ENCODE results near the gene CD302. TPM values are rescaled to one million over a fixed set of nuclear protein-coding genes. Genes with fewer than 3 reads are reported as not detected.
"Not testable (repeated sequence)": the region's sequence is repeated elsewhere in the genome, so short reads cannot be mapped to it uniquely, and the experiment has no call there.

The CD302 gene
- total RNA-seq, 1 donor = 64.3 TPM

GRCh38 chr2:159745237-159745636 is 52.8 kb downstream of the CD302 start:
- not testable (repeated sequence) for H3K9me3 ChIP-seq (ENCODE audit: low read depth, low read length); H3K27me3 ChIP-seq (ENCODE audit: insufficient read depth, low read length); H3K4me1 ChIP-seq (ENCODE audit: insufficient read depth, low read length); H3K4me3 ChIP-seq (ENCODE audit: low read length)

GRCh38 chr2:159744363-159744762 is 53.6 kb downstream of the CD302 start:
- no peak overlapping the region for H3K4me3 ChIP-seq (ENCODE audit: low read length)
- no peaks in the 10 kb centered on the region for H3K27me3 ChIP-seq (ENCODE audit: insufficient read depth, low read length)
- no peaks in the 10 kb centered on the region for H3K4me1 ChIP-seq (ENCODE audit: insufficient read depth, low read length)
- no peaks in the 10 kb centered on the region for H3K9me3 ChIP-seq (ENCODE audit: low read depth, low read length)

- Histone ChIP-seq H3K9me3 (ENCODE audit: low read depth, low read length) (no peaks in the 10 kb centered on the region), H3K27me3 (ENCODE audit: insufficient read depth, low read length) (no peaks in the 10 kb centered on the region), H3K4me3 (ENCODE audit: low read length) (no peak overlapping the region), H3K4me1 (ENCODE audit: insufficient read depth, low read length) (no peaks in the 10 kb centered on the region)
Observed at GRCh38 chr2:159742846-159743245, 55.2 kb downstream of the CD302 start.

- Histone ChIP-seq H3K4me1 (ENCODE audit: insufficient read depth, low read length) (peaks cover 7% of the 10 kb centered on the region), H3K27me3 (ENCODE audit: insufficient read depth, low read length) (no peaks in the 10 kb centered on the region), H3K9me3 (ENCODE audit: low read depth, low read length) (no peaks in the 10 kb centered on the region), H3K4me3 (ENCODE audit: low read length) (no peak overlapping the region)
Observed at GRCh38 chr2:159738509-159739390, 59.3 kb downstream of the CD302 start.

DNA sequence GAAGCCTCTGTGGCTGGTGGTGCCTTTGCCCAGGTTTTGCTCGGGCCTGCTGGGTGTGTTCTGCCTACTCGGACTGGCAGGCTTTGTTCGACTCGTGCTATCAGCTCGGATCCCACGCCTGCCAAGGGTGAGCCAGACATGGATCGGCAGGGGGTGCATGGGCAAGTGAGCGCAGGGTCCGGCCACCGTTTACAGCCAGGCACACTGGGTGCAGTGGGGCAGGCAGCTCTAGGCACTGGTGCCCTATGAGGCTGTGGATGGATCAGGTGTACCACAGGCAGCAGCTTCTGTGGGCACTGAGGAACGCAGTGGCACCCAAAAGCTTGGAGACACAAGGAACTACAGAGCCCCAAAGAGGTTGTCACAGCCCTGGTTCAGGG is 60.1 kb downstream of the CD302 start:
- H3K4me3 ChIP-seq (ENCODE audit: low read length) = no peak overlapping the region
- no peaks in the 10 kb centered on the region for H3K27me3 ChIP-seq (ENCODE audit: insufficient read depth, low read length)
- H3K4me1 ChIP-seq (ENCODE audit: insufficient read depth, low read length) = peaks cover 7% of the 10 kb centered on the region
- no peaks in the 10 kb centered on the region for H3K9me3 ChIP-seq (ENCODE audit: low read depth, low read length)

DNA sequence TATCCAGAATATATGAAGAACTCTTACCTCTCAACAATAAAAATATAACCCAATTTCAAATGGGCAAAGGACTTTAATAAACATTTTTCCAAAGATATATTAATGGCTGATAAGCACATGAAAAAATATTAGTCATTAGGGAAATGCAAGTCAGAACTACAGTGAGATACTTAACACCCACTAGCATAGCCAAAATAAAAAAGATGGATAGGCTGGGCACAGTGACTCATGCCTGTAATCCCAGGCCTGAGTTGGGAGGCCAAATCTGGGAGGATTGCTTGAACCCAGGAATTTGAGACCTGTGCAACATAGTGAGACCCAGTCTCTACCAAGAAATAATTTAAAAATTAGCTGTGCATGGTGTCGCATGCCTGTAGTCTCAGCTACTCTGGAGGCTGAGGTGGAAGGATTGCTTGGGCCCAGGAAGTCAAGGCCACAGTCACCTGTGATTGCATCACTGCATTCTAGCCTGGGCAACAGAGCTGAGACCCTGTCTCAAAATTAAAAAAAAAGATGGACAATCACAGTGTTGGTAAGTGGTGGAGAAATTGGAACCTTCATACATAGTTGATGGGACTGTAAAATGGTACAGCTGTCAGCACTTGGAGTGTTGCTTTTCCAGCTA is 60.6 kb downstream of the CD302 start:
- Histone ChIP-seq H3K9me3 (ENCODE audit: low read depth, low read length) (no peaks in the 10 kb centered on the region), H3K27me3 (ENCODE audit: insufficient read depth, low read length) (no peaks in the 10 kb centered on the region), H3K4me3 (ENCODE audit: low read length) (no peak overlapping the region), H3K4me1 (ENCODE audit: insufficient read depth, low read length) (peaks cover 7% of the 10 kb centered on the region)

- H3K9me3 ChIP-seq (ENCODE audit: low read depth, low read length) = no peaks in the 10 kb centered on the region
- H3K4me1 ChIP-seq (ENCODE audit: insufficient read depth, low read length) = peaks cover 7% of the 10 kb centered on the region
- H3K27me3 ChIP-seq (ENCODE audit: insufficient read depth, low read length) = no peaks in the 10 kb centered on the region
- H3K4me3 ChIP-seq (ENCODE audit: low read length) = no peak overlapping the region
Observed at GRCh38 chr2:159736048-159736447, 62.0 kb downstream of the CD302 start.

GRCh38 chr2:159735648-159736047 is 62.4 kb downstream of the CD302 start:
- H3K9me3 ChIP-seq (ENCODE audit: low read depth, low read length) = no peaks in the 10 kb centered on the region

GRCh38 chr2:159728629-159729028 is 69.4 kb downstream of the CD302 start:
- Histone ChIP-seq H3K4me1 (ENCODE audit: insufficient read depth, low read length) (peaks cover 20% of the 10 kb centered on the region), H3K9me3 (ENCODE audit: low read depth, low read length) (no peaks in the 10 kb centered on the region), H3K27me3 (ENCODE audit: insufficient read depth, low read length) (no peaks in the 10 kb centered on the region), H3K4me3 (ENCODE audit: low read length) (no peak overlapping the region)

More at GRCh38 chr2:159735648-159736047, 62.4 kb downstream of the CD302 start:
- H3K4me1 ChIP-seq (ENCODE audit: insufficient read depth, low read length) = peaks cover 7% of the 10 kb centered on the region
- H3K4me3 ChIP-seq (ENCODE audit: low read length) = no peak overlapping the region
- no peaks in the 10 kb centered on the region for H3K27me3 ChIP-seq (ENCODE audit: insufficient read depth, low read length)

DNA sequence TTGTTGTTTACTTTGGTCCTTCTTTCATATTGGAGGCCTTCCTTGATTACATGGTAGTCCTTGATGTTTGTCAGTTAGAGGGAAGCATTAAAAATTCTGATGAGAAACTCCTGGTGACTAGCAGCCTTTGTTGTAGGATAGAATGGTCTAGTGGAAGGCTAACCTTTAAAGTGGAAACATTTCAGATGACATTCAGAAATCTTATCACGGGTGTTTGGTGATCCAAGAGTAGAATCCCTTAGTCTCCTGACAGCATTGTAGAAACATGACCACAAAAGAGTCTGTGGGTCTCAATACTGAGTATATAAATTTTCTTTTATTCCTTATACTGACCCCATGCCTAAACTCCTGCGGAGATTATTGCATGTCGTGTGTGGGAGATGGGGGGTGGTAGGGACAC is 72.3 kb downstream of the CD302 start:
- Histone ChIP-seq H3K9me3 (ENCODE audit: low read depth, low read length) (no peaks in the 10 kb centered on the region), H3K27me3 (ENCODE audit: insufficient read depth, low read length) (no peaks in the 10 kb centered on the region), H3K4me3 (ENCODE audit: low read length) (no peak overlapping the region), H3K4me1 (ENCODE audit: insufficient read depth, low read length) (peaks cover 40% of the 10 kb centered on the region)

- not testable (repeated sequence) for H3K27me3 ChIP-seq (ENCODE audit: insufficient read depth, low read length); H3K4me3 ChIP-seq (ENCODE audit: low read length); H3K9me3 ChIP-seq (ENCODE audit: low read depth, low read length)
- H3K4me1 ChIP-seq (ENCODE audit: insufficient read depth, low read length) = peaks cover 42% of the 10 kb centered on the region
Observed at GRCh38 chr2:159724795-159725572, 73.0 kb downstream of the CD302 start.

DNA sequence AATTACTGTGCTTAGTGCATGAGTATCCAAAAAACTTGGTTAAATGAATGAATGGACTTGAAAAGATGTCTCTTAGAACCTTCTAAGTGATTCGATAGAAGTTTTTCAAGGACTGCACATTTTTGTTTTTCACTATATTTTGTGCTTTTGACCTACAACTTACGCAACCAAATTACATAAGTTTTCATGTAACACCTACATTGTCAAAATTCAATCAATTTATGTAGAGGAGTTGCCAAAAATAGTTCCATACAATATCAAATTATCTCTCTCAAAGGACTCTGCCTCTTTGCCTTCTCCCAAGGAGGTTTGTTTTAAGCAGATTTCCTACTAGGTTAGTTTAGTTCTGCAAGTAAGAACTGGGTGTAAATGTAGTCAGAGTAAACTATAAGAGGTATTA is 75.4 kb downstream of the CD302 start:
- H3K4me3 ChIP-seq (ENCODE audit: low read length) = no peak overlapping the region
- H3K4me1 ChIP-seq (ENCODE audit: insufficient read depth, low read length) = peaks cover 42% of the 10 kb centered on the region
- H3K9me3 ChIP-seq (ENCODE audit: low read depth, low read length) = no peaks in the 10 kb centered on the region
- H3K27me3 ChIP-seq (ENCODE audit: insufficient read depth, low read length) = no peaks in the 10 kb centered on the region

GRCh38 chr2:159720676-159721075 is 77.3 kb downstream of the CD302 start:
- Histone ChIP-seq H3K9me3 (ENCODE audit: low read depth, low read length) (no peaks in the 10 kb centered on the region), H3K27me3 (ENCODE audit: insufficient read depth, low read length) (no peaks in the 10 kb centered on the region), H3K4me3 (ENCODE audit: low read length) (no peak overlapping the region), H3K4me1 (ENCODE audit: insufficient read depth, low read length) (peaks cover 45% of the 10 kb centered on the region)
